Fibroblast of lung (primary cell): ENCODE data around the gene CREB3. TPM values are rescaled to one million over a fixed set of nuclear protein-coding genes. Genes with fewer than 3 reads are reported as not detected.

Source experiments
- DNase-seq, 2 donors: peaks; one replicate each; pipeline versions ENCODE4 v3.0.0 to v3.0.0-alpha.2; 2010; ENCODE audit warnings: low read depth in 2 of 2
- H2AFZ ChIP-seq: 2 replicates; pipeline ENCODE4 v1.5.1; 2012; ENCODE audit warnings: low read length, control low read depth, inconsistent platforms
- H3K27ac ChIP-seq: 2 replicates; pipeline ENCODE4 v1.5.1; 2011; ENCODE audit warnings: low read length, control low read depth; ENCODE audit not compliant: insufficient read depth
- H3K27me3 ChIP-seq: 2 replicates; pipeline ENCODE4 v1.5.1; 2011; ENCODE audit warnings: mild to moderate bottlenecking, low read length; ENCODE audit not compliant: control insufficient read depth, insufficient read depth
- H3K36me3 ChIP-seq: 2 replicates; pipeline ENCODE4 v1.5.1; 2011; ENCODE audit warnings: low read length; ENCODE audit not compliant: control insufficient read depth, insufficient read depth
- H3K4me1 ChIP-seq: 2 replicates; pipeline ENCODE4 v1.5.1; 2011; ENCODE audit warnings: low read length; ENCODE audit not compliant: control insufficient read depth, insufficient read depth; ENCODE audit errors: extremely low read depth
- H3K4me2 ChIP-seq: 2 replicates; pipeline ENCODE4 v1.5.1; 2011; ENCODE audit warnings: low read length, control low read depth; ENCODE audit not compliant: insufficient read depth; ENCODE audit errors: extremely low read depth
- H3K4me3 ChIP-seq, 4 experiments: fragments of 200-600 bp in 1 of 4; sonication (generic) in 1 of 4; replicated peaks in 1 of 4; 2 replicates each; pipeline ENCODE4 v1.5.1; 2011 to 2016; ENCODE audit warnings: low read length in 4 of 4, low read depth in 3 of 4, mild to moderate bottlenecking in 3 of 4, control low read depth in 2 of 4, inconsistent platforms in 1 of 4, mixed read lengths in 1 of 4; ENCODE audit not compliant: insufficient read depth in 1 of 4; ENCODE audit errors: control extremely low read depth in 1 of 4
- H3K79me2 ChIP-seq: 2 replicates; pipeline ENCODE4 v1.5.1; 2012; ENCODE audit warnings: mild to moderate bottlenecking, low read length, inconsistent platforms; ENCODE audit not compliant: control insufficient read depth, insufficient read depth
- H3K9ac ChIP-seq: 2 replicates; pipeline ENCODE4 v1.5.1; 2011; ENCODE audit warnings: mild to moderate bottlenecking, low read length, control low read depth; ENCODE audit not compliant: insufficient read depth
- H3K9me3 ChIP-seq: 2 replicates; pipeline ENCODE4 v1.5.1; 2012; ENCODE audit warnings: low read depth, low read length; ENCODE audit not compliant: control insufficient read depth, insufficient read depth
- H4K20me1 ChIP-seq: 2 replicates; pipeline ENCODE4 v1.5.1; 2011; ENCODE audit warnings: low read length; ENCODE audit not compliant: control insufficient read depth, insufficient read depth; ENCODE audit errors: extremely low read depth
- EZH2 ChIP-seq: IDR thresholded peaks from 2 replicates; pipeline ENCODE4 v1.5.1; 2012; ENCODE audit warnings: low read length, control low read depth, mild to moderate bottlenecking; ENCODE audit errors: missing control alignments
- polyA plus RNA-seq, 2 donors: library from polyadenylated mRNA; depleted of rRNA in 1 of 2; stranded (reverse) in 1 of 2; unstranded in 1 of 2; fragments of >200 nt; gene quantifications; 2 replicates each; pipeline ENCODE4 v1.2.1, GENCODE V29; 2011 to 2012; ENCODE audit warnings: missing spikeins in 1 of 2
- total RNA-seq: library from RNA; depleted of rRNA; stranded (reverse); fragments of >200 nt; gene quantifications from 2 replicates; pipeline ENCODE4 v1.2.1, GENCODE V29; 2014
- TF ChIP-seq, protein P1 (sequence below), 2 donors: IDR thresholded peaks in 1 of 2; conservative IDR thresholded peaks in 1 of 2; 1 replicate in 1 of 2; 2 replicates in 1 of 2; pipeline ENCODE4 v1.5.1; 2011 to 2012; ENCODE audit warnings: low read length in 2 of 2, control low read depth in 1 of 2, inconsistent platforms in 1 of 2, low read depth in 1 of 2, mild to moderate bottlenecking in 1 of 2

The CREB3 gene
- total and polyA plus RNA-seq, 2 donors (not counting 1 experiment from before 2014, with no cell fraction given): 50.2 to 70.2 TPM

DNA sequence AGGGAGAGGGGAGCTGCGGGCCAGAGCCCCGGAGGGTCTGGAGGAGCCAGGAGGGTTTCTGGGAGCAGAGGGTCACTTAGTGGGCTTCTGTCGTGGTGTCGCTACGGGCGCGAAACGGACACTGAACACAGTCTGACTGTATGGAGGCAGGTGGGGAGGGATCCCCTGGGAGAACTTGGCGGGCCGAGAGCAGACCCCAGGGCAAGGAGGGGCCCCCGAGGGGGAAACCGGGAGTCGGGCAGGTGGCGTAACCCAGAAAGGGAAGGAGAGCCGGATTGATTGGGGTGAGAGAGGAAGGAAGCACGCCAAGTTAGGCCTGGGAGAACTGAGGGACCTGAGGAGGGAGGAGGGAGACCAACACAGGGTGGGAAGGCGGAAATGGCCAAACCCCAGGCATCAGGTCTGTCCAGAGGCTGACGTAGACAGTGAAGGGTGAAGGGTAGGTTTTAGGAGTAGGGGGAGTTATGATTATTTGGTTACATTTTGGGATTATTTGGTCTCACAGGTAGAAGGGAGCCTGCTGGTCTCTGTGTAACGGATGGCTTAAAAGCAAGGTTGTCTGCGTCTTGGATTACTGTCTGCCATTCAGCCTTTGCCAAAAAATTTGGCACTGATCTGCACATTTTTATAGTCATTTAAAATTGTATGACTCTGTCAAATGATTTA, 24.9 kb downstream of the CREB3 start:
- H2AFZ ChIP-seq: no peak overlapping the region
- no peak overlapping the region for H3K27ac ChIP-seq
- peaks cover 2% of the 10 kb centered on the region for H3K27me3 ChIP-seq
- H3K4me1 ChIP-seq: peaks cover 7% of the 10 kb centered on the region
- no peaks in the 10 kb centered on the region for H4K20me1 ChIP-seq
- peak overlapping the region in 3 of 4 experiments; percentile 5 to 53 (median 43) for H3K4me3 ChIP-seq
- peak overlapping the region; percentile 77 for H3K4me2 ChIP-seq
- no peak for DNase-seq
- TF ChIP-seq, protein P1, sequence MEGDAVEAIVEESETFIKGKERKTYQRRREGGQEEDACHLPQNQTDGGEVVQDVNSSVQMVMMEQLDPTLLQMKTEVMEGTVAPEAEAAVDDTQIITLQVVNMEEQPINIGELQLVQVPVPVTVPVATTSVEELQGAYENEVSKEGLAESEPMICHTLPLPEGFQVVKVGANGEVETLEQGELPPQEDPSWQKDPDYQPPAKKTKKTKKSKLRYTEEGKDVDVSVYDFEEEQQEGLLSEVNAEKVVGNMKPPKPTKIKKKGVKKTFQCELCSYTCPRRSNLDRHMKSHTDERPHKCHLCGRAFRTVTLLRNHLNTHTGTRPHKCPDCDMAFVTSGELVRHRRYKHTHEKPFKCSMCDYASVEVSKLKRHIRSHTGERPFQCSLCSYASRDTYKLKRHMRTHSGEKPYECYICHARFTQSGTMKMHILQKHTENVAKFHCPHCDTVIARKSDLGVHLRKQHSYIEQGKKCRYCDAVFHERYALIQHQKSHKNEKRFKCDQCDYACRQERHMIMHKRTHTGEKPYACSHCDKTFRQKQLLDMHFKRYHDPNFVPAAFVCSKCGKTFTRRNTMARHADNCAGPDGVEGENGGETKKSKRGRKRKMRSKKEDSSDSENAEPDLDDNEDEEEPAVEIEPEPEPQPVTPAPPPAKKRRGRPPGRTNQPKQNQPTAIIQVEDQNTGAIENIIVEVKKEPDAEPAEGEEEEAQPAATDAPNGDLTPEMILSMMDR (conservative IDR thresholded peaks at IDR 0.05 in 1 of 2, IDR thresholded peaks at IDR 0.05 in 1 of 2; ENCODE audit: low read depth in 1 of 2, low read length in 2 of 2): no peak
- TF ChIP-seq EZH2: no peak
- H3K9ac ChIP-seq: no peak overlapping the region
- no peaks in the 10 kb centered on the region for H3K79me2 ChIP-seq
- no peaks in the 10 kb centered on the region for H3K9me3 ChIP-seq
- peaks cover 6% of the 10 kb centered on the region for H3K36me3 ChIP-seq

GRCh38 chr9:35757892-35758275, 25.4 kb downstream of the CREB3 start:
- peaks cover 2% of the 10 kb centered on the region for H3K36me3 ChIP-seq
- H3K27me3 ChIP-seq: peaks cover 2% of the 10 kb centered on the region
- DNase-seq: no peak
- H3K4me1 ChIP-seq: peaks cover 7% of the 10 kb centered on the region
- no peak overlapping the region for H3K9ac ChIP-seq
- H3K79me2 ChIP-seq: no peaks in the 10 kb centered on the region
- no peak overlapping the region for H3K4me2 ChIP-seq
- no peaks in the 10 kb centered on the region for H3K9me3 ChIP-seq
- no peak overlapping the region for H3K4me3 ChIP-seq
- no peak overlapping the region for H2AFZ ChIP-seq
- TF ChIP-seq EZH2: no peak
- TF ChIP-seq, protein P1 (conservative IDR thresholded peaks at IDR 0.05 in 1 of 2, IDR thresholded peaks at IDR 0.05 in 1 of 2; ENCODE audit: low read depth in 1 of 2, low read length in 2 of 2): no peak
- H4K20me1 ChIP-seq: no peaks in the 10 kb centered on the region
- no peak overlapping the region for H3K27ac ChIP-seq

DNA sequence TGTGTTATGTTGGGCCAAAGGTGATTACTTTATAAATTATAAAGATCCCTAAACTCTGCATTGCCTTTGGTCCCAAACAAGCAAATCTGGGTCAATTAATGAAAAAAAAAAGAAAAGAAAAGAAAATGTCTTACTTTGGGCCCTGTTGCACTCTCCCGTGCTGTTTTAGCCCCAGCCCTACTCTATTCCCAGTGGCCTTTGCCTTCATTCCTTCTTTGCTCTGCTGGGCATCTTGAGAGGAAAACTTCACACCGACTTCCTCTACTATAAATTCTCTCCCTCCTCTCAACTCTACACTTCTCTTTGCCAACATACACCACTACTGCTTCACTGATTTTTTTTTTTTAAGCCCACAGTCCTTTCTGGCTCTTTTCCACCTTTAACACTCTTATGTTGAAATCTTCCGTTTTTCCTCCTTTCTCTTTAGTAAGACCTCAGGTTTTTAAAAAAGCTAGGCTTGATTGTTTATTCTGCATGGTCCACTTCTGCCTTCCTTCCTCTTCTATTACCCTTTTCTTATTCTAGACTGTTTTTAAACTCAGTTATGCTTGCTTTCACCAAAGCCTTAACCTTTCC, 26.1 kb downstream of the CREB3 start:
- Histone ChIP-seq H3K9me3 (no peaks in the 10 kb centered on the region), H3K9ac (no peak overlapping the region), H3K79me2 (no peaks in the 10 kb centered on the region), H3K27me3 (peaks cover 2% of the 10 kb centered on the region), H4K20me1 (no peaks in the 10 kb centered on the region), H3K36me3 (no peaks in the 10 kb centered on the region), H3K4me3 (no peak overlapping the region), H3K4me1 (peaks cover 7% of the 10 kb centered on the region), H2AFZ (no peak overlapping the region), H3K4me2 (no peak overlapping the region), H3K27ac (no peak overlapping the region)
- TF ChIP-seq, protein P1 (conservative IDR thresholded peaks at IDR 0.05 in 1 of 2, IDR thresholded peaks at IDR 0.05 in 1 of 2; ENCODE audit: low read depth in 1 of 2, low read length in 2 of 2): no peak
- TF ChIP-seq EZH2: no peak
- DNase-seq: peak in 1 of 2 donors; percentile 44
